Loucy (cell line): ENCODE results near the gene KCNJ6.

Experiments used
- H2AFZ ChIP-seq: fragments of 200-600 bp; sonication (generic); 2 replicates; pipeline ENCODE4 v1.6.0; 2016; ENCODE audit warnings: antibody characterized with exemption, mild to moderate bottlenecking, low read length, moderate library complexity
- H3F3A ChIP-seq: fragments of 200-600 bp; 2 replicates; pipeline ENCODE4 v1.6.0; 2016; ENCODE audit warnings: antibody characterized with exemption, low read depth, mild to moderate bottlenecking
- H3K27me3 ChIP-seq: fragments of 200-600 bp; sonication (generic); 2 replicates; pipeline ENCODE4 v1.6.1; 2014; ENCODE audit warnings: low read length, mild to moderate bottlenecking; ENCODE audit not compliant: insufficient read depth, poor library complexity, severe bottlenecking
- H3K36me3 ChIP-seq: fragments of 200-600 bp; sonication (generic); 2 replicates; pipeline ENCODE4 v1.6.1; 2016; ENCODE audit warnings: low read length; ENCODE audit not compliant: insufficient read depth
- H3K4me1 ChIP-seq: fragments of 200-600 bp; sonication (generic); 2 replicates; pipeline ENCODE4 v1.5.1; 2014; ENCODE audit warnings: low read length, mild to moderate bottlenecking; ENCODE audit not compliant: insufficient read depth, poor library complexity, severe bottlenecking
- H3K4me2 ChIP-seq: fragments of 200-600 bp; sonication (generic); 2 replicates; pipeline ENCODE4 v1.6.0; 2014; ENCODE audit warnings: antibody characterized with exemption, low read length, low read depth, mild to moderate bottlenecking; ENCODE audit not compliant: poor library complexity, severe bottlenecking
- H3K4me3 ChIP-seq: fragments of 200-600 bp; sonication (generic); 2 replicates; pipeline ENCODE4 v1.5.1; 2014; ENCODE audit warnings: low read length, mild to moderate bottlenecking, mixed read lengths; ENCODE audit not compliant: poor library complexity, severe bottlenecking
- H3K79me2 ChIP-seq: fragments of 200-600 bp; sonication (generic); 2 replicates; pipeline ENCODE4 v1.6.1; 2014; ENCODE audit warnings: low read length; ENCODE audit not compliant: insufficient read depth
- H3K9ac ChIP-seq: fragments of 200-600 bp; sonication (generic); 2 replicates; pipeline ENCODE4 v1.6.0; 2014; ENCODE audit warnings: mild to moderate bottlenecking, low read depth, low read length, moderate library complexity; ENCODE audit not compliant: poor library complexity, severe bottlenecking
- H3K9me2 ChIP-seq: fragments of 200-600 bp; sonication (generic); replicated peaks from 2 replicates; pipeline ENCODE4 v1.6.1; 2016; ENCODE audit warnings: low read depth, low read length, mixed read lengths
- H3K9me3 ChIP-seq: fragments of 200-600 bp; sonication (generic); 2 replicates; pipeline ENCODE4 v1.6.1; 2014; ENCODE audit warnings: mild to moderate bottlenecking, antibody characterized with exemption, low read length, low read depth; ENCODE audit not compliant: insufficient read depth
- H4K20me1 ChIP-seq: fragments of 200-600 bp; sonication (generic); 2 replicates; pipeline ENCODE4 v1.6.0; 2014; ENCODE audit warnings: antibody characterized with exemption, low read length, mild to moderate bottlenecking; ENCODE audit not compliant: insufficient read depth, poor library complexity, severe bottlenecking
- CTCF ChIP-seq: fragments of 200-600 bp; sonication (generic); conservative IDR thresholded peaks from 2 replicates; pipeline ENCODE4 v1.5.1; 2014; ENCODE audit warnings: mild to moderate bottlenecking, antibody characterized with exemption, low read length
- EZH2phosphoT487 ChIP-seq: fragments of 200-600 bp; IDR thresholded peaks from 2 replicates; pipeline ENCODE4 v1.6.1; 2018; ENCODE audit warnings: antibody characterized with exemption, mild to moderate bottlenecking, moderate library complexity, borderline replicate concordance

KCNJ6 gene

GRCh38 chr21:37675202-37675801 lies 241.0 kb downstream of the KCNJ6 start:
- no peaks in the 10 kb centered on the region for H3K9me3 ChIP-seq
- no peaks in the 10 kb centered on the region for H3K36me3 ChIP-seq
- H3K9me2 ChIP-seq = no peaks in the 10 kb centered on the region
- no peak overlapping the region for H3K4me2 ChIP-seq
- TF ChIP-seq EZH2phosphoT487 (no peak), CTCF (peak; percentile 64)
- H3K9ac ChIP-seq = no peak overlapping the region
- H2AFZ ChIP-seq = no peak overlapping the region
- no peaks in the 10 kb centered on the region for H4K20me1 ChIP-seq
- H3K79me2 ChIP-seq = no peaks in the 10 kb centered on the region
- H3F3A ChIP-seq = no peaks in the 10 kb centered on the region
- no peak overlapping the region for H3K4me3 ChIP-seq
- no peaks in the 10 kb centered on the region for H3K4me1 ChIP-seq
- H3K27me3 ChIP-seq = no peaks in the 10 kb centered on the region

- H3F3A ChIP-seq = no peaks in the 10 kb centered on the region
- no peaks in the 10 kb centered on the region for H3K4me1 ChIP-seq
- no peaks in the 10 kb centered on the region for H3K79me2 ChIP-seq
- no peaks in the 10 kb centered on the region for H3K9me2 ChIP-seq
- H3K4me3 ChIP-seq = no peak overlapping the region
- H3K9me3 ChIP-seq = no peaks in the 10 kb centered on the region
- no peak overlapping the region for H2AFZ ChIP-seq
- no peak overlapping the region for H3K4me2 ChIP-seq
- H3K36me3 ChIP-seq = no peaks in the 10 kb centered on the region
- no peaks in the 10 kb centered on the region for H3K27me3 ChIP-seq
- no peaks in the 10 kb centered on the region for H4K20me1 ChIP-seq
- TF ChIP-seq CTCF (no peak), EZH2phosphoT487 (no peak)
- no peak overlapping the region for H3K9ac ChIP-seq
Measured at GRCh38 chr21:37673801-37674575, 242.3 kb downstream of the KCNJ6 start.

GRCh38 chr21:37671381-37671780 lies 244.9 kb downstream of the KCNJ6 start:
- no peaks in the 10 kb centered on the region for H3K9me3 ChIP-seq
- no peak for TF ChIP-seq CTCF
- no peak for TF ChIP-seq EZH2phosphoT487
- no peaks in the 10 kb centered on the region for H3K36me3 ChIP-seq
- H3K79me2 ChIP-seq = no peaks in the 10 kb centered on the region
- no peaks in the 10 kb centered on the region for H4K20me1 ChIP-seq
- H3K9me2 ChIP-seq = no peaks in the 10 kb centered on the region
- H3K27me3 ChIP-seq = no peaks in the 10 kb centered on the region
- no peaks in the 10 kb centered on the region for H3F3A ChIP-seq
- H3K4me3 ChIP-seq = no peak overlapping the region
- no peaks in the 10 kb centered on the region for H3K4me1 ChIP-seq
- H3K9ac ChIP-seq = no peak overlapping the region
- no peak overlapping the region for H3K4me2 ChIP-seq
- H2AFZ ChIP-seq = no peak overlapping the region
